ENCODE results near the gene EML4. TPM values are rescaled to one million over a fixed set of nuclear protein-coding genes. Genes with fewer than 3 reads are reported as not detected.
A peak's percentile ranks its signal among the peaks of the same experiment; 100 is the strongest.

Gene EML4
- polyA plus RNA-seq, 1 experiment, result 81.0 TPM

DNA sequence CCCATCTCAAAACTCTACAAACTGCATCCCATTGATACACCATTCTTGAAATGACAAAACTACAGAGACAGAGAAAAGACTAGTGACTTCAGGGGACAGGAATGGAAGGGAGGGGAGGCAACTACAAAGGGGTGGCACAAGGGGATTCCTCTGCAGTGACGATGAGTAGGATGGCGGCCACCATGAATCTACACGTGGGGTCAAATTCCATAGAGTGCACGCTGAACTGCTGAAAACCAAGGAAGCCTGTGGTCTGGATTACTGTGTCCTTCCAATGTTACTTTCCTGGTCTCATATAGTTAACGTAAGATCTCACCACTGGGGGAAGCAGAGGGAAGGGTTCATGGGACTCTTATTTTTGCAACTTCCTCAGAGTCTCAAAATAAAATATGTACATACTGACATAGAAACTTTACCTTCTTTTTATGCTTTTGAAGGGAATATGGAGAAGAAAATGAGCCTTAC lies 168.2 kb downstream of the EML4 start:
- CTCF ChIA-PET, result no interaction called here
- DNase-seq (ENCODE audit: low read depth, low spot score), result no peak
- Histone ChIP-seq H3K27ac (ENCODE audit: low read depth, low read length) (no peak overlapping the region), H3K27me3 (ENCODE audit: control insufficient read depth, insufficient read depth, low read length) (no peaks in the 10 kb centered on the region), H3K9me3 (ENCODE audit: control insufficient read depth, insufficient read depth, low read length) (peaks cover 16% of the 10 kb centered on the region; the same call in 1 of the 2 replicates), H3K4me3 (ENCODE audit: low read depth, low read length) (no peak overlapping the region)
- POLR2A ChIA-PET, result no interaction called here
- TF ChIP-seq, protein P1, sequence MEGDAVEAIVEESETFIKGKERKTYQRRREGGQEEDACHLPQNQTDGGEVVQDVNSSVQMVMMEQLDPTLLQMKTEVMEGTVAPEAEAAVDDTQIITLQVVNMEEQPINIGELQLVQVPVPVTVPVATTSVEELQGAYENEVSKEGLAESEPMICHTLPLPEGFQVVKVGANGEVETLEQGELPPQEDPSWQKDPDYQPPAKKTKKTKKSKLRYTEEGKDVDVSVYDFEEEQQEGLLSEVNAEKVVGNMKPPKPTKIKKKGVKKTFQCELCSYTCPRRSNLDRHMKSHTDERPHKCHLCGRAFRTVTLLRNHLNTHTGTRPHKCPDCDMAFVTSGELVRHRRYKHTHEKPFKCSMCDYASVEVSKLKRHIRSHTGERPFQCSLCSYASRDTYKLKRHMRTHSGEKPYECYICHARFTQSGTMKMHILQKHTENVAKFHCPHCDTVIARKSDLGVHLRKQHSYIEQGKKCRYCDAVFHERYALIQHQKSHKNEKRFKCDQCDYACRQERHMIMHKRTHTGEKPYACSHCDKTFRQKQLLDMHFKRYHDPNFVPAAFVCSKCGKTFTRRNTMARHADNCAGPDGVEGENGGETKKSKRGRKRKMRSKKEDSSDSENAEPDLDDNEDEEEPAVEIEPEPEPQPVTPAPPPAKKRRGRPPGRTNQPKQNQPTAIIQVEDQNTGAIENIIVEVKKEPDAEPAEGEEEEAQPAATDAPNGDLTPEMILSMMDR (IDR thresholded peaks at IDR 0.05; ENCODE audit: low read depth, low read length), result peak; percentile 21

- H3K27ac ChIP-seq (ENCODE audit: low read depth, low read length), result no peak overlapping the region
- no peak overlapping the region for H3K4me3 ChIP-seq (ENCODE audit: low read depth, low read length)
- TF ChIP-seq, protein P1 (IDR thresholded peaks at IDR 0.05; ENCODE audit: low read depth, low read length), result no peak
- H3K9me3 ChIP-seq (ENCODE audit: control insufficient read depth, insufficient read depth, low read length), result peaks cover 16% of the 10 kb centered on the region; the same call in 1 of the 2 replicates
- H3K27me3 ChIP-seq (ENCODE audit: control insufficient read depth, insufficient read depth, low read length), result no peaks in the 10 kb centered on the region
- no peak for DNase-seq (ENCODE audit: low read depth, low spot score)
- ChIA-PET POLR2A (interaction anchor here (0.6 kb wide), 1 partner anchor 61 kb away, joined by 10 read pairs; no protein-coding TSS in a partner anchor), CTCF (interaction anchor here (2.0 kb wide), 1 partner anchor 9 kb away, joined by 9 read pairs; no protein-coding TSS in a partner anchor)
Observed at GRCh38 chr2:42337846-42338566, 168.9 kb downstream of the EML4 start.

GRCh38 chr2:42338567-42339190 lies 169.5 kb downstream of the EML4 start:
- Histone ChIP-seq H3K27ac (ENCODE audit: low read depth, low read length) (no peak overlapping the region), H3K9me3 (ENCODE audit: control insufficient read depth, insufficient read depth, low read length) (peaks cover 16% of the 10 kb centered on the region; the same call in 1 of the 2 replicates), H3K27me3 (ENCODE audit: control insufficient read depth, insufficient read depth, low read length) (no peaks in the 10 kb centered on the region), H3K4me3 (ENCODE audit: low read depth, low read length) (no peak overlapping the region)
- TF ChIP-seq, protein P1 (IDR thresholded peaks at IDR 0.05; ENCODE audit: low read depth, low read length), result no peak
- no peak for DNase-seq (ENCODE audit: low read depth, low spot score)
- CTCF ChIA-PET, result interaction anchor here (2.0 kb wide), 1 partner anchor 10 kb away, joined by 9 read pairs; no protein-coding TSS in a partner anchor
- POLR2A ChIA-PET, result no interaction called here

DNA sequence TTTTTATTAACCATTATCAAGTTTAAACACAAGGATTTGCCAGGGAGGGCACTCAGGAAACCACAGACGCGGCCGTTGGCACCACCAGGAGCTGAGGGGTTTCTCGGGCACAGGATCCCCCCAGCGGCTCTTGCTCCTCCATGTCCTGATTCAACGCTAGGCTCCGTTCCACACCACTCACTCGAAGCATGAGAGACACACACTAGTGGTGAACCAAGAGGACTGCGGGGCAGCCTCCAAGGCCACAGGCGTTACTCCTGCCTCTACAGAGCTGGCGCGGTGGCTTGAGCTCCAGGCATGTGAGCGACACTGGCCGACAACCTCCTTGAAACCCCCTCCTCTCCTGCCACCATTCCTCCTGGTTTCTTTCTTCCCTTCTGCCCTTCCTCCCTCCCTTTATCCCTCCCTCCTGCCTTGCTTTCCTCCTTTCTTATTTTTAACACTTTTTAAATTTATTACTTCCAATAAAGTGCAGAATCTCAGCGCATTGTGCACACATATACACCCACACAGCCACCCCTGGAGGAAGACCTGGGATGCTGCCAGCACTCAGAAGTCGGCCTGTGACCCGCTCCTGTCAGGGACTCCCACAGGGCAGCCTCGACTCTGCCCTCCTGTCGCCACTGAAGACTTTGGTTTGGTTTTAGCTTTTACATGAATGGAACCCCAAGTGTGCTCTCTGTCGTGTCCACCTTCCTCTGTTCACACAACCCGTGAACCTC lies 170.2 kb downstream of the EML4 start:
- no peaks in the 10 kb centered on the region for H3K27me3 ChIP-seq (ENCODE audit: control insufficient read depth, insufficient read depth, low read length)
- ChIA-PET POLR2A (no interaction called here), CTCF (interaction anchor here (2.0 kb wide), 1 partner anchor 10 kb away, joined by 9 read pairs; no protein-coding TSS in a partner anchor)
- TF ChIP-seq, protein P1 (IDR thresholded peaks at IDR 0.05; ENCODE audit: low read depth, low read length), result no peak
- DNase-seq (ENCODE audit: low read depth, low spot score), result no peak
- H3K9me3 ChIP-seq (ENCODE audit: control insufficient read depth, insufficient read depth, low read length), result peaks cover 16% of the 10 kb centered on the region; the same call in 1 of the 2 replicates
- no peak overlapping the region for H3K4me3 ChIP-seq (ENCODE audit: low read depth, low read length)
- no peak overlapping the region for H3K27ac ChIP-seq (ENCODE audit: low read depth, low read length)
